Natural killer cell (primary cell): ENCODE results near the gene NHSL2. TPM values are rescaled to one million over a fixed set of nuclear protein-coding genes. Genes with fewer than 3 reads are reported as not detected.

Experiments used
- ATAC-seq, 3 donors: fragments of 150-1000 bp in 2 of 3; fragments of 200-7000 bp in 1 of 3; cut with Tn5 transposase; 1 replicate in 1 of 3; 2 replicates in 2 of 3; pipeline ENCODE4 v1.10.0; 2021; ENCODE audit warnings: mild to moderate bottlenecking in 2 of 3, moderate library complexity in 2 of 3
- DNase-seq, 2 donors: peaks; one replicate each; pipeline versions ENCODE4 v3.0.0 to v3.0.0-alpha.2; 2013 to 2021; ENCODE audit warnings: mixed read lengths in 1 of 2
- H3K27ac ChIP-seq: one replicate; pipeline ENCODE4 v1.5.1; 2013; ENCODE audit warnings: mild to moderate bottlenecking, low read length
- H3K27me3 ChIP-seq: one replicate; pipeline ENCODE4 v1.6.1; 2013; ENCODE audit warnings: low read length; ENCODE audit not compliant: control insufficient read depth, insufficient read depth
- H3K36me3 ChIP-seq: one replicate; pipeline ENCODE4 v1.6.1; 2013; ENCODE audit warnings: low read length; ENCODE audit not compliant: control insufficient read depth, insufficient read depth
- H3K4me1 ChIP-seq: one replicate; pipeline ENCODE4 v1.6.1; 2013; ENCODE audit warnings: low read length; ENCODE audit not compliant: control insufficient read depth, insufficient read depth
- H3K4me3 ChIP-seq: one replicate; pipeline ENCODE4 v1.5.1; 2013; ENCODE audit warnings: low read length
- H3K9me3 ChIP-seq: one replicate; pipeline ENCODE4 v1.6.1; 2013; ENCODE audit warnings: low read length; ENCODE audit not compliant: control insufficient read depth, insufficient read depth
- H3K27ac Mint-ChIP-seq, 2 donors: one replicate each; pipeline ENCODE4 v1.8.0; 2022; ENCODE audit warnings: mild to moderate bottlenecking in 2 of 2, mixed read lengths in 2 of 2, moderate library complexity in 1 of 2
- H3K27me3 Mint-ChIP-seq, 2 donors: one replicate each; pipeline ENCODE4 v1.8.0; 2022; ENCODE audit warnings: low read depth in 2 of 2, mixed read lengths in 2 of 2
- H3K36me3 Mint-ChIP-seq: one replicate; pipeline ENCODE4 v1.8.0; 2022; ENCODE audit warnings: mixed read lengths
- H3K4me1 Mint-ChIP-seq, 2 donors: one replicate each; pipeline ENCODE4 v1.8.0; 2022; ENCODE audit warnings: mixed read lengths in 2 of 2
- H3K4me3 Mint-ChIP-seq: one replicate; pipeline ENCODE4 v1.8.0; 2022; ENCODE audit warnings: mild to moderate bottlenecking, moderate library complexity, mixed read lengths
- H3K9me3 Mint-ChIP-seq, 2 donors: one replicate each; pipeline ENCODE4 v1.8.0; 2022; ENCODE audit warnings: mixed read lengths in 2 of 2
- WGBS: methylation state at CpG from one replicate; pipeline ENCODE4 v1.1.7; 2013; ENCODE audit warnings: missing lambda C conversion rate; ENCODE audit not compliant: insufficient coverage; 5-methylcytosine and 5-hydroxymethylcytosine counted together
- intact Hi-C: fragments of 100-400 bp; cut with micrococcal nuclease; formaldehyde crosslinking; loops from one replicate; pipeline ENCODE4 v1.14.2; 2022
- total RNA-seq, 4 donors: library from RNA; stranded (reverse); fragments of 120-200 nt in 1 of 4; gene quantifications; one replicate each; pipeline versions ENCODE4 v1.2.3 to v1.2.4, GENCODE V29; 2013 to 2022
- TF ChIP-seq, protein P1 (sequence below): fragments of 200-600 bp; IDR thresholded peaks from one replicate; pipeline ENCODE4 v1.8.0; 2022; ENCODE audit warnings: antibody characterized with exemption

NHSL2 gene
- total RNA-seq, 3 donors from 2014 or later (not counting 1 experiment from before 2014, with no cell fraction given): 15.0 to 32.5 (median 30.8) TPM

DNA sequence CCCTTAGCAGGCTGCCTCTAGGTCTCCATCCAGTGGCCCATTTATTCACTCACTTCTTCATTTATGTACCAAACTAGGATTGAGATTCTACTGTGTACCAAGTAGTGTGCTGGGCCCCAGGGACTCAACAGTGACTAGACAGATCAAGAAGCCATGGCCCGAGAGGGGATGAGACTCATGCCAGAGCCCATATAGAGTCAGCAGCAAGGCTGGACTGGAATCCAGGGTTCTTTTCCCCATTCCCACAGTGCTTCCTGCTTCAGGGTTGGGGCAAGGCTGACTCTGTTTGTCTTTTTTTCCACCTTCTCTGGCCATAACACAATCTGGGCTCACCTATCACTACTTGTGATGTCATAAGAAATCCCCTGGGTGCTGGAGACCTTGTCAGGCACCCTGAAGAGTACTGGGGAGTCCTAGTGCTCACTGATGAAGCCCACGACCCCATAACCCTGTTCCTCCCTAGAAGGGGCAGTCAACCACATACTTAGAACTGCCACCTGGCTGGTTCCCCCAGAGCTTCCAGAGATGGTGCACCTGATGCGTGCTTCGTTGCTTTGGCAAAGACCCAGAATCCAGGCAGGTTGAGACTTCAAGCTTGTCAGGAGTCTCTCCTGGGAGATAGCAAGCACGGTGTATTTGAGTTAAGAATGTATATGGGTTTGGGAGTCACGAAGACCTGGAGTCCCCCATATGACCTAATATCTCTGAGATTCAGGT is 214.8 kb downstream of the NHSL2 start:
- DNase-seq (no peak), ATAC-seq (no peak)
- H3K27ac ChIP-seq: no peak overlapping the region
- WGBS: 77% methylated on average over 5 of the region's 6 CpGs
- TF ChIP-seq, protein P1, sequence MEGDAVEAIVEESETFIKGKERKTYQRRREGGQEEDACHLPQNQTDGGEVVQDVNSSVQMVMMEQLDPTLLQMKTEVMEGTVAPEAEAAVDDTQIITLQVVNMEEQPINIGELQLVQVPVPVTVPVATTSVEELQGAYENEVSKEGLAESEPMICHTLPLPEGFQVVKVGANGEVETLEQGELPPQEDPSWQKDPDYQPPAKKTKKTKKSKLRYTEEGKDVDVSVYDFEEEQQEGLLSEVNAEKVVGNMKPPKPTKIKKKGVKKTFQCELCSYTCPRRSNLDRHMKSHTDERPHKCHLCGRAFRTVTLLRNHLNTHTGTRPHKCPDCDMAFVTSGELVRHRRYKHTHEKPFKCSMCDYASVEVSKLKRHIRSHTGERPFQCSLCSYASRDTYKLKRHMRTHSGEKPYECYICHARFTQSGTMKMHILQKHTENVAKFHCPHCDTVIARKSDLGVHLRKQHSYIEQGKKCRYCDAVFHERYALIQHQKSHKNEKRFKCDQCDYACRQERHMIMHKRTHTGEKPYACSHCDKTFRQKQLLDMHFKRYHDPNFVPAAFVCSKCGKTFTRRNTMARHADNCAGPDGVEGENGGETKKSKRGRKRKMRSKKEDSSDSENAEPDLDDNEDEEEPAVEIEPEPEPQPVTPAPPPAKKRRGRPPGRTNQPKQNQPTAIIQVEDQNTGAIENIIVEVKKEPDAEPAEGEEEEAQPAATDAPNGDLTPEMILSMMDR: no peak
- no peak overlapping the region for H3K4me3 ChIP-seq
- Mint-ChIP-seq H3K4me1 (peaks cover 61 to 69% of the 10 kb centered on the region in 2 donors), H3K4me3 (peak overlapping the region; percentile 73), H3K27me3 (peaks cover 2 to 25% of the 10 kb centered on the region in 2 donors), H3K36me3 (no peaks in the 10 kb centered on the region), H3K27ac (peak overlapping the region; percentile 89 to 90), H3K9me3 (no peaks in the 10 kb centered on the region)
- peaks cover 62% of the 10 kb centered on the region for H3K4me1 ChIP-seq
- no peaks in the 10 kb centered on the region for H3K36me3 ChIP-seq
- H3K27me3 ChIP-seq: no peaks in the 10 kb centered on the region
- intact Hi-C loops: loop anchor here (1.0 kb wide), 2 partner anchors 76 to 107 kb away; no protein-coding TSS in a partner anchor
- no peaks in the 10 kb centered on the region for H3K9me3 ChIP-seq

DNA sequence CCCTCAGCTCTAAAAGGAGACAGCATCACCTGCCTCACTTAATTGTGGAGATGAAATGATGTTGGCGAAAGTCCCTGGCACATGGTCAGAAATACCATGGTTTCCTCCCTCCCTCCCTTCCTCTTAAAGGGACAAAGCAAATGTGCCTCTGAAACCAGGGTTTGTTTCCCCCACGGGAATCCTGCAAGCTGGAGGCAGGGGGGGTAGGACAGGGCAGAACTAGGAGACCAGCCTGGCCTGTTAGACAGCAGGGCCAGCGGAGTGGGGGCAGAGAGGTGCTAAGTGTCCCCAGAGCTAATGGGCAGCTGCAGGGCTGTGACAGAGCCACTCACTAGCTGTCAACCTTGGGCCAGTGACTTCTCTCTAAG is 215.4 kb downstream of the NHSL2 start:
- TF ChIP-seq, protein P1: no peak
- H3K4me1 ChIP-seq: peaks cover 62% of the 10 kb centered on the region
- DNase-seq (no peak), ATAC-seq (no peak)
- intact Hi-C loops: loop anchor here (1.0 kb wide), 2 partner anchors 77 to 108 kb away; no protein-coding TSS in a partner anchor
- no peaks in the 10 kb centered on the region for H3K9me3 Mint-ChIP-seq
- peaks cover 2 to 25% of the 10 kb centered on the region in 2 donors for H3K27me3 Mint-ChIP-seq
- no peak overlapping the region for H3K4me3 ChIP-seq
- no peak overlapping the region for H3K4me3 Mint-ChIP-seq
- no peaks in the 10 kb centered on the region for H3K36me3 ChIP-seq
- H3K9me3 ChIP-seq: no peaks in the 10 kb centered on the region
- H3K27me3 ChIP-seq: no peaks in the 10 kb centered on the region
- 42% methylated on average over 2 of the region's 3 CpGs for WGBS
- no peaks in the 10 kb centered on the region for H3K36me3 Mint-ChIP-seq
- no peak overlapping the region for H3K27ac Mint-ChIP-seq
- H3K27ac ChIP-seq: no peak overlapping the region
- peaks cover 55 to 64% of the 10 kb centered on the region in 2 donors for H3K4me1 Mint-ChIP-seq

DNA sequence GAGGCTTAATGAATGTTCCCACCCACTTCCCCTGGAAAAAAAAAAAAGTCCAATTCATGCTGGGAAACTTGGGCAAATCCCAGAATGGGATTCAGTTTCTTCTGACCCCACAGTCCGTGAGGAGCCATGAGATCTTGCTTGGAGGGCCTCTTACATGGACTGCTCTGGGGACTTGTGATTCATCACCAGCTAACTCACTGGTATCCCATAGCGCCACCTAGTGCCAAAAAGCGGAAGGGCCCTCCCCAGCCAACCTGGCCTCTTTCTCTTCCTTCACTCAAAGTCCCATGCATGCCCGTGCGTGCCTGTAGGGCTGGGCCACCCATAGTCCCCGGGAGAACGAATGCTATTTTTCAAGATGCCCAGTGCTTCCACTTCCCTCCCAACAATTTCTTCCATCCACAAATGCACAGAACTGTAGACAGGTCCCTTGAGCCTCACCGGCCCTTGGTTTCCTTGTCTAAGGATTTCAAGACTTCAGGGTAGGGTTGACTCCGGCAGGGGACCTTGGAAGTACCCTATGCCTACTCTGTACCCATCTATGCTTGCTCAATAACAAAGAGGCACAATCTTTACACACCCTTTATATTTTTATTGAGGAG is 216.0 kb downstream of the NHSL2 start:
- peaks cover 51 to 60% of the 10 kb centered on the region in 2 donors for H3K4me1 Mint-ChIP-seq
- no peaks in the 10 kb centered on the region for H3K36me3 ChIP-seq
- H3K27ac Mint-ChIP-seq: no peak overlapping the region
- H3K27me3 Mint-ChIP-seq: peaks cover 2 to 25% of the 10 kb centered on the region in 2 donors
- H3K27ac ChIP-seq: no peak overlapping the region
- H3K4me3 ChIP-seq: no peak overlapping the region
- H3K9me3 ChIP-seq: no peaks in the 10 kb centered on the region
- intact Hi-C loops: loop anchor here (1.0 kb wide), 2 partner anchors 77 to 108 kb away; no protein-coding TSS in a partner anchor
- no peaks in the 10 kb centered on the region for H3K9me3 Mint-ChIP-seq
- no peaks in the 10 kb centered on the region for H3K27me3 ChIP-seq
- WGBS: 4% methylated on average over 7 of the region's 9 CpGs
- H3K36me3 Mint-ChIP-seq: no peaks in the 10 kb centered on the region
- TF ChIP-seq, protein P1: peak; percentile 60
- peak; percentile 75 to 81 (median 81) for ATAC-seq
- H3K4me3 Mint-ChIP-seq: peak overlapping the region; percentile 1
- peak; percentile 77 to 86 for DNase-seq
- H3K4me1 ChIP-seq: peaks cover 60% of the 10 kb centered on the region
